Panc1 (cell line): ENCODE measurements around the gene PRR30.

Experiments used
- POLR2AphosphoS5 ChIP-seq: IDR thresholded peaks from 2 replicates; pipeline ENCODE4 v1.6.1; 2012; ENCODE audit warnings: mild to moderate bottlenecking, low read depth, low read length, moderate library complexity
- SIN3A ChIP-seq: IDR thresholded peaks from 2 replicates; pipeline ENCODE4 v1.6.1; 2012; ENCODE audit warnings: low read depth, mild to moderate bottlenecking, low read length, moderate library complexity, borderline replicate concordance; ENCODE audit not compliant: insufficient read depth
- TF ChIP-seq, protein P1 (sequence below): fragments of 450-650 bp; IDR thresholded peaks from 2 replicates; pipeline ENCODE4 v1.5.1; 2017; ENCODE audit warnings: mild to moderate bottlenecking
- TF ChIP-seq, protein P2 (sequence below), 2 experiments: IDR thresholded peaks; 2 replicates each; pipeline ENCODE4 v1.6.1; 2011 to 2012; ENCODE audit warnings: low read depth in 2 of 2, control low read depth in 1 of 2, low read length in 1 of 2, mild to moderate bottlenecking in 1 of 2, moderate library complexity in 1 of 2; ENCODE audit not compliant: insufficient read depth in 1 of 2

DNA sequence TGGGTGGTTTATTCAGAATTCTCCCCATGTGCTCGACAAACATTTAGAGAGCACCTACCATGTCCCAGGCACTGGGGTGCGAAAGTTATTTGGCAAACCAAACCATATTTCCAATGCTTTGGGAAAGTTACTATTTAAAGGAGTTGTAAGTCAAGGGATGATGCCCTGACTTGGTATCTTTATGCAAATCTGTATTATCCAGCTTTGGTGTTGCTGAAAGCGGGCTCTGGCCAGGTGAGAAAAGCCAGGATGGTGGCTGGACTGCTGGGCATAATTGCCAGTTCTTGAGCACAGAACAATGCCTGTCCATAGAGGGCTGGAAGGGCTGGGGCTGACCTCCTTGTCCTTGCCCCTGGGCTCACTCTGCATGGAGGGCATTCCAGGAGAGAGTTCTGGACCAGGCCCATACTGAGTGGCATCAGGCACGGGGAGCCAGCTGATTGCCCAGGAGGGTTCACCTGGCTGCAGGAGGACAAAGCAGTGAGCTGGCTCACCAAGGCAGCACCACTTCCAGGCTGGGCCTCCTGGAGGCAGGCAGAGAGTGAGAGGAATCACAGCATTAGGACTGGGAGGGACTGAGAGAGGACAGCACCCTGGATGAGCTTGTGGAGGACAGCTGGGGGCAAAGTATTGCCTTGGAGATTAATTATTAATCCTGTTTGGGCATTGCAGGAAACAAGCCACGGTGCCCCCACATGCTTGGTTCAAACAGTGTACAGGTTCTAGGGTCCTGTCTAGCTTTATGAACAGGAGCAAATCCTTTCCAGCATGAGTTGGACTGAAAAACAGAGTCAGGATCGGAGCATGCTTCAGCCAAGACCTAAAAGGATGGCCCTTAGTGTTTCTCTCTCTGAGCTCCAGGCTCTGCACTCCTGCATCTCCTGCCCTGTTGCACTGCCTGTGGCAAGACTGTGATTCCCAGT lies 45.5 kb downstream of the PRR30 start:
- TF ChIP-seq, protein P1, sequence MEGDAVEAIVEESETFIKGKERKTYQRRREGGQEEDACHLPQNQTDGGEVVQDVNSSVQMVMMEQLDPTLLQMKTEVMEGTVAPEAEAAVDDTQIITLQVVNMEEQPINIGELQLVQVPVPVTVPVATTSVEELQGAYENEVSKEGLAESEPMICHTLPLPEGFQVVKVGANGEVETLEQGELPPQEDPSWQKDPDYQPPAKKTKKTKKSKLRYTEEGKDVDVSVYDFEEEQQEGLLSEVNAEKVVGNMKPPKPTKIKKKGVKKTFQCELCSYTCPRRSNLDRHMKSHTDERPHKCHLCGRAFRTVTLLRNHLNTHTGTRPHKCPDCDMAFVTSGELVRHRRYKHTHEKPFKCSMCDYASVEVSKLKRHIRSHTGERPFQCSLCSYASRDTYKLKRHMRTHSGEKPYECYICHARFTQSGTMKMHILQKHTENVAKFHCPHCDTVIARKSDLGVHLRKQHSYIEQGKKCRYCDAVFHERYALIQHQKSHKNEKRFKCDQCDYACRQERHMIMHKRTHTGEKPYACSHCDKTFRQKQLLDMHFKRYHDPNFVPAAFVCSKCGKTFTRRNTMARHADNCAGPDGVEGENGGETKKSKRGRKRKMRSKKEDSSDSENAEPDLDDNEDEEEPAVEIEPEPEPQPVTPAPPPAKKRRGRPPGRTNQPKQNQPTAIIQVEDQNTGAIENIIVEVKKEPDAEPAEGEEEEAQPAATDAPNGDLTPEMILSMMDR = no peak
- TF ChIP-seq SIN3A (no peak), POLR2AphosphoS5 (no peak)
- TF ChIP-seq, protein P2, sequence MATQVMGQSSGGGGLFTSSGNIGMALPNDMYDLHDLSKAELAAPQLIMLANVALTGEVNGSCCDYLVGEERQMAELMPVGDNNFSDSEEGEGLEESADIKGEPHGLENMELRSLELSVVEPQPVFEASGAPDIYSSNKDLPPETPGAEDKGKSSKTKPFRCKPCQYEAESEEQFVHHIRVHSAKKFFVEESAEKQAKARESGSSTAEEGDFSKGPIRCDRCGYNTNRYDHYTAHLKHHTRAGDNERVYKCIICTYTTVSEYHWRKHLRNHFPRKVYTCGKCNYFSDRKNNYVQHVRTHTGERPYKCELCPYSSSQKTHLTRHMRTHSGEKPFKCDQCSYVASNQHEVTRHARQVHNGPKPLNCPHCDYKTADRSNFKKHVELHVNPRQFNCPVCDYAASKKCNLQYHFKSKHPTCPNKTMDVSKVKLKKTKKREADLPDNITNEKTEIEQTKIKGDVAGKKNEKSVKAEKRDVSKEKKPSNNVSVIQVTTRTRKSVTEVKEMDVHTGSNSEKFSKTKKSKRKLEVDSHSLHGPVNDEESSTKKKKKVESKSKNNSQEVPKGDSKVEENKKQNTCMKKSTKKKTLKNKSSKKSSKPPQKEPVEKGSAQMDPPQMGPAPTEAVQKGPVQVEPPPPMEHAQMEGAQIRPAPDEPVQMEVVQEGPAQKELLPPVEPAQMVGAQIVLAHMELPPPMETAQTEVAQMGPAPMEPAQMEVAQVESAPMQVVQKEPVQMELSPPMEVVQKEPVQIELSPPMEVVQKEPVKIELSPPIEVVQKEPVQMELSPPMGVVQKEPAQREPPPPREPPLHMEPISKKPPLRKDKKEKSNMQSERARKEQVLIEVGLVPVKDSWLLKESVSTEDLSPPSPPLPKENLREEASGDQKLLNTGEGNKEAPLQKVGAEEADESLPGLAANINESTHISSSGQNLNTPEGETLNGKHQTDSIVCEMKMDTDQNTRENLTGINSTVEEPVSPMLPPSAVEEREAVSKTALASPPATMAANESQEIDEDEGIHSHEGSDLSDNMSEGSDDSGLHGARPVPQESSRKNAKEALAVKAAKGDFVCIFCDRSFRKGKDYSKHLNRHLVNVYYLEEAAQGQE (IDR thresholded peaks at IDR 0.05; ENCODE audit: insufficient read depth in 1 of 2, low read depth in 2 of 2, low read length in 1 of 2) = no peak
